ENCODE results near the gene CNIH1. TPM values are rescaled to one million over a fixed set of nuclear protein-coding genes. Genes with fewer than 3 reads are reported as not detected.

CNIH1 gene
- total and polyA plus RNA-seq, 2 of the 13 experiments (the other 11 are each of a cell fraction or from before 2014, with no cell fraction given), result 166 to 421 TPM

DNA sequence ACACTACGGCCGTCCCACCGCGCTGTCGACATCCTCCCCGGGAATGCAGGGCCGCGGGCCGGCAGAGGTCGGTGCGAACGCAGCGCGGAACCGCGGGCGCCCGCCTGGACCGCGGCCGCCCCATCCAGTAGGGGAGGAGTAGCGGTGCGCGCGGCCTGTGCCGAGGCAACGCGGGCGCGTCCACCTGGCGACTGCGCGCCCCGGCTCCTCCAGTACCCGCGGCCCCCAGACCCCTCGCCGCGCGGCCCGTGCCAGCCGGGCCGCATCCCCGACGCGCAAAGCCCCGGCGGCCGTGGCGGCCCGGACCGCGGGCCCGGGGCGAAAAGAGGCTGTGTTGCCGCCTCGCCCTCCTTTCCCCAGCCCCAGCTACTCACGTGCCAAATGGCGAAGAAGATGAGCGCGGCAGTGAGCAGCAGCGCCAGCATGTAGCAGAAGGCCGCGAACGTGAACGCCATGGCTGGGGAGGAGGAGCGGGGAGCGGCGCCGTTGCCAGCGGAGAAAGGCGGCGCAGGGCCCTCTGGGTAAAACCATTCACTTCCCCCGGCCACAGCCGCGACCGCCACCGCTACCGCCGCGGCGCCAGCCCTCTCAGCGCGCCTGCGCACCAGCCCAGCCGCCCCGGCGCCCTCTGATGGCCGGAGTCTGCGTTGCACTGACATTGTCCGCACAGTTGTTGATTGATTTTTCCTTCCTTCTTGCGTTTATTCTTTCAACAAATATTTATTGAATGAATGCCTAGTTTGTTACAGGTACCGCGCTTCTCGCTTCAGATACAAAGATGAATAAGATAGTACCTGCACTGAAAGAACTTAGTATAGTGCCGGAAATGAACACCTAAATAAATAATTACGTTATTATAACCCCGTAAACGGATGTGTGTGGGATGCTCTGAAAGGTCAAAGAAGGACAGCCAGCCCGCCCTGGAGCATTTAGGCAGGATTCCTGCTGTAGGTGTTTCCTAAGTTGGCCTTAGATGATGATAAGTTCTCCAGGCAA, at the start of gene CNIH1 (continued):
- TF ChIP-seq, protein P1, sequence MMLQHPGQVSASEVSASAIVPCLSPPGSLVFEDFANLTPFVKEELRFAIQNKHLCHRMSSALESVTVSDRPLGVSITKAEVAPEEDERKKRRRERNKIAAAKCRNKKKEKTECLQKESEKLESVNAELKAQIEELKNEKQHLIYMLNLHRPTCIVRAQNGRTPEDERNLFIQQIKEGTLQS (CRISPR knock-in tag; IDR thresholded peaks at IDR 0.05), result 0 out of 2 replicates have a peak, but pooled peaks have one; percentile 32
- TF ChIP-seq, protein P2, sequence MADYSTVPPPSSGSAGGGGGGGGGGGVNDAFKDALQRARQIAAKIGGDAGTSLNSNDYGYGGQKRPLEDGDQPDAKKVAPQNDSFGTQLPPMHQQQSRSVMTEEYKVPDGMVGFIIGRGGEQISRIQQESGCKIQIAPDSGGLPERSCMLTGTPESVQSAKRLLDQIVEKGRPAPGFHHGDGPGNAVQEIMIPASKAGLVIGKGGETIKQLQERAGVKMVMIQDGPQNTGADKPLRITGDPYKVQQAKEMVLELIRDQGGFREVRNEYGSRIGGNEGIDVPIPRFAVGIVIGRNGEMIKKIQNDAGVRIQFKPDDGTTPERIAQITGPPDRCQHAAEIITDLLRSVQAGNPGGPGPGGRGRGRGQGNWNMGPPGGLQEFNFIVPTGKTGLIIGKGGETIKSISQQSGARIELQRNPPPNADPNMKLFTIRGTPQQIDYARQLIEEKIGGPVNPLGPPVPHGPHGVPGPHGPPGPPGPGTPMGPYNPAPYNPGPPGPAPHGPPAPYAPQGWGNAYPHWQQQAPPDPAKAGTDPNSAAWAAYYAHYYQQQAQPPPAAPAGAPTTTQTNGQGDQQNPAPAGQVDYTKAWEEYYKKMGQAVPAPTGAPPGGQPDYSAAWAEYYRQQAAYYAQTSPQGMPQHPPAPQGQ (CRISPR knock-in tag; IDR thresholded peaks at IDR 0.05; ENCODE audit: borderline replicate concordance), result no peak
- peak; percentile 47; the same call in 1 of the 2 replicates for TF ChIP-seq YEATS2 (CRISPR knock-in tag; IDR thresholded peaks at IDR 0.05; ENCODE audit: borderline replicate concordance)
- peak; percentile 30; the same call in 1 of the 2 replicates for TF ChIP-seq RELA (CRISPR knock-in tag; IDR thresholded peaks at IDR 0.05)
- no peak for TF ChIP-seq SIX4 (CRISPR knock-in tag; IDR thresholded peaks at IDR 0.05)
- TF ChIP-seq, protein P3, sequence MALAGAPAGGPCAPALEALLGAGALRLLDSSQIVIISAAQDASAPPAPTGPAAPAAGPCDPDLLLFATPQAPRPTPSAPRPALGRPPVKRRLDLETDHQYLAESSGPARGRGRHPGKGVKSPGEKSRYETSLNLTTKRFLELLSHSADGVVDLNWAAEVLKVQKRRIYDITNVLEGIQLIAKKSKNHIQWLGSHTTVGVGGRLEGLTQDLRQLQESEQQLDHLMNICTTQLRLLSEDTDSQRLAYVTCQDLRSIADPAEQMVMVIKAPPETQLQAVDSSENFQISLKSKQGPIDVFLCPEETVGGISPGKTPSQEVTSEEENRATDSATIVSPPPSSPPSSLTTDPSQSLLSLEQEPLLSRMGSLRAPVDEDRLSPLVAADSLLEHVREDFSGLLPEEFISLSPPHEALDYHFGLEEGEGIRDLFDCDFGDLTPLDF (CRISPR knock-in tag; IDR thresholded peaks at IDR 0.05), result 0 out of 2 replicates have a peak, but pooled peaks have one; percentile 1
- TF ChIP-seq, protein P4, sequence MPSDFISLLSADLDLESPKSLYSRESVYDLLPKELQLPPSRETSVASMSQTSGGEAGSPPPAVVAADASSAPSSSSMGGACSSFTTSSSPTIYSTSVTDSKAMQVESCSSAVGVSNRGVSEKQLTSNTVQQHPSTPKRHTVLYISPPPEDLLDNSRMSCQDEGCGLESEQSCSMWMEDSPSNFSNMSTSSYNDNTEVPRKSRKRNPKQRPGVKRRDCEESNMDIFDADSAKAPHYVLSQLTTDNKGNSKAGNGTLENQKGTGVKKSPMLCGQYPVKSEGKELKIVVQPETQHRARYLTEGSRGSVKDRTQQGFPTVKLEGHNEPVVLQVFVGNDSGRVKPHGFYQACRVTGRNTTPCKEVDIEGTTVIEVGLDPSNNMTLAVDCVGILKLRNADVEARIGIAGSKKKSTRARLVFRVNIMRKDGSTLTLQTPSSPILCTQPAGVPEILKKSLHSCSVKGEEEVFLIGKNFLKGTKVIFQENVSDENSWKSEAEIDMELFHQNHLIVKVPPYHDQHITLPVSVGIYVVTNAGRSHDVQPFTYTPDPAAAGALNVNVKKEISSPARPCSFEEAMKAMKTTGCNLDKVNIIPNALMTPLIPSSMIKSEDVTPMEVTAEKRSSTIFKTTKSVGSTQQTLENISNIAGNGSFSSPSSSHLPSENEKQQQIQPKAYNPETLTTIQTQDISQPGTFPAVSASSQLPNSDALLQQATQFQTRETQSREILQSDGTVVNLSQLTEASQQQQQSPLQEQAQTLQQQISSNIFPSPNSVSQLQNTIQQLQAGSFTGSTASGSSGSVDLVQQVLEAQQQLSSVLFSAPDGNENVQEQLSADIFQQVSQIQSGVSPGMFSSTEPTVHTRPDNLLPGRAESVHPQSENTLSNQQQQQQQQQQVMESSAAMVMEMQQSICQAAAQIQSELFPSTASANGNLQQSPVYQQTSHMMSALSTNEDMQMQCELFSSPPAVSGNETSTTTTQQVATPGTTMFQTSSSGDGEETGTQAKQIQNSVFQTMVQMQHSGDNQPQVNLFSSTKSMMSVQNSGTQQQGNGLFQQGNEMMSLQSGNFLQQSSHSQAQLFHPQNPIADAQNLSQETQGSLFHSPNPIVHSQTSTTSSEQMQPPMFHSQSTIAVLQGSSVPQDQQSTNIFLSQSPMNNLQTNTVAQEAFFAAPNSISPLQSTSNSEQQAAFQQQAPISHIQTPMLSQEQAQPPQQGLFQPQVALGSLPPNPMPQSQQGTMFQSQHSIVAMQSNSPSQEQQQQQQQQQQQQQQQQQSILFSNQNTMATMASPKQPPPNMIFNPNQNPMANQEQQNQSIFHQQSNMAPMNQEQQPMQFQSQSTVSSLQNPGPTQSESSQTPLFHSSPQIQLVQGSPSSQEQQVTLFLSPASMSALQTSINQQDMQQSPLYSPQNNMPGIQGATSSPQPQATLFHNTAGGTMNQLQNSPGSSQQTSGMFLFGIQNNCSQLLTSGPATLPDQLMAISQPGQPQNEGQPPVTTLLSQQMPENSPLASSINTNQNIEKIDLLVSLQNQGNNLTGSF (CRISPR knock-in tag; IDR thresholded peaks at IDR 0.05), result no peak
- TF ChIP-seq, protein P5, sequence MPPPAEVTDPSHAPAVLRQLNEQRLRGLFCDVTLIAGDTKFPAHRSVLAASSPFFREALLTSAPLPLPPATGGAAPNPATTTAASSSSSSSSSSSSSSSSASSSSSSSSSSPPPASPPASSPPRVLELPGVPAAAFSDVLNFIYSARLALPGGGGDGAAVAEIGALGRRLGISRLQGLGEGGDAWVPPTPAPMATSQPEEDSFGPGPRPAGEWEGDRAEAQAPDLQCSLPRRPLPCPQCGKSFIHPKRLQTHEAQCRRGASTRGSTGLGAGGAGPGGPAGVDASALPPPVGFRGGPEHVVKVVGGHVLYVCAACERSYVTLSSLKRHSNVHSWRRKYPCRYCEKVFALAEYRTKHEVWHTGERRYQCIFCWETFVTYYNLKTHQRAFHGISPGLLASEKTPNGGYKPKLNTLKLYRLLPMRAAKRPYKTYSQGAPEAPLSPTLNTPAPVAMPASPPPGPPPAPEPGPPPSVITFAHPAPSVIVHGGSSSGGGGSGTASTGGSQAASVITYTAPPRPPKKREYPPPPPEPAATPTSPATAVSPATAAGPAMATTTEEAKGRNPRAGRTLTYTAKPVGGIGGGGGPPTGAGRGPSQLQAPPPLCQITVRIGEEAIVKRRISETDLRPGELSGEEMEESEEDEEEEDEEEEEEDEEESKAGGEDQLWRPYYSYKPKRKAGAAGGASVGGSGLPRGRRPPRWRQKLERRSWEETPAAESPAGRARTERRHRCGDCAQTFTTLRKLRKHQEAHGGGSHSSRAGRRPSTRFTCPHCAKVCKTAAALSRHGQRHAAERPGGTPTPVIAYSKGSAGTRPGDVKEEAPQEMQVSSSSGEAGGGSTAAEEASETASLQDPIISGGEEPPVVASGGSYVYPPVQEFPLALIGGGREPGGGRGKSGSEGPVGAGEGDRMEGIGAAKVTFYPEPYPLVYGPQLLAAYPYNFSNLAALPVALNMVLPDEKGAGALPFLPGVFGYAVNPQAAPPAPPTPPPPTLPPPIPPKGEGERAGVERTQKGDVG (CRISPR knock-in tag; IDR thresholded peaks at IDR 0.05; ENCODE audit: borderline replicate concordance), result no peak
- TF ChIP-seq ZNF337 (CRISPR knock-in tag; IDR thresholded peaks at IDR 0.05; ENCODE audit: borderline replicate concordance, low read depth), result no peak; the same call in 1 of the 2 replicates
- TF ChIP-seq WIZ (CRISPR knock-in tag; IDR thresholded peaks at IDR 0.05), result no peak; the same call in 1 of the 2 replicates
- TF ChIP-seq, protein P6, sequence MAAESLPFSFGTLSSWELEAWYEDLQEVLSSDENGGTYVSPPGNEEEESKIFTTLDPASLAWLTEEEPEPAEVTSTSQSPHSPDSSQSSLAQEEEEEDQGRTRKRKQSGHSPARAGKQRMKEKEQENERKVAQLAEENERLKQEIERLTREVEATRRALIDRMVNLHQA (CRISPR knock-in tag; IDR thresholded peaks at IDR 0.05), result no peak

Data from HepG2 (cell line).